ENCODE measurements around the gene TBC1D8.

Gene TBC1D8

GRCh38 chr2:101080211-101081068 is 70.7 kb downstream of the TBC1D8 start:
- H3K4me3 ChIP-seq (ENCODE audit: low read depth, low read length), result no peak overlapping the region
- DNase-seq (ENCODE audit: low read depth), result no peak
- no peak for TF ChIP-seq CTCF (IDR thresholded peaks at IDR 0.05; ENCODE audit: low read depth, low read length, missing control alignments)

GRCh38 chr2:101076581-101076980 is 74.6 kb downstream of the TBC1D8 start:
- no peak for TF ChIP-seq CTCF (IDR thresholded peaks at IDR 0.05; ENCODE audit: low read depth, low read length, missing control alignments)
- DNase-seq (ENCODE audit: low read depth), result no peak
- H3K4me3 ChIP-seq (ENCODE audit: low read depth, low read length), result no peak overlapping the region

- no peak for DNase-seq (ENCODE audit: low read depth)
- no peak for TF ChIP-seq CTCF (IDR thresholded peaks at IDR 0.05; ENCODE audit: low read depth, low read length, missing control alignments)
- no peak overlapping the region for H3K4me3 ChIP-seq (ENCODE audit: low read depth, low read length)
These were observed 86.2 kb downstream of the TBC1D8 start for GRCh38 chr2:101064868-101065549.

GRCh38 chr2:101064505-101064867 is 86.7 kb downstream of the TBC1D8 start:
- H3K4me3 ChIP-seq (ENCODE audit: low read depth, low read length), result no peak overlapping the region
- no peak for TF ChIP-seq CTCF (IDR thresholded peaks at IDR 0.05; ENCODE audit: low read depth, low read length, missing control alignments)
- no peak for DNase-seq (ENCODE audit: low read depth)

- TF ChIP-seq CTCF (IDR thresholded peaks at IDR 0.05; ENCODE audit: low read depth, low read length, missing control alignments), result no peak
- H3K4me3 ChIP-seq (ENCODE audit: low read depth, low read length), result no peak overlapping the region
- no peak for DNase-seq (ENCODE audit: low read depth)
These were observed 87.1 kb downstream of the TBC1D8 start for GRCh38 chr2:101064125-101064502.

GRCh38 chr2:101063352-101064124 is 87.6 kb downstream of the TBC1D8 start:
- no peak for TF ChIP-seq CTCF (IDR thresholded peaks at IDR 0.05; ENCODE audit: low read depth, low read length, missing control alignments)
- no peak for DNase-seq (ENCODE audit: low read depth)
- no peak overlapping the region for H3K4me3 ChIP-seq (ENCODE audit: low read depth, low read length)
